IPS DF 6.9 (cell line): ENCODE measurements around the gene SRRM3.

Experiments used
- DNase-seq: peaks from one replicate; pipeline ENCODE4 v3.0.0-alpha.2; 2013; ENCODE audit warnings: low read depth, low spot score
- H3K27ac ChIP-seq: one replicate; pipeline ENCODE4 v1.5.1; 2013; ENCODE audit warnings: low read length, control low read depth
- H3K27me3 ChIP-seq: 2 replicates; pipeline ENCODE4 v1.6.1; 2013; ENCODE audit warnings: mild to moderate bottlenecking, low read length; ENCODE audit not compliant: control insufficient read depth, insufficient read depth
- H3K36me3 ChIP-seq: 2 replicates; pipeline ENCODE4 v1.6.1; 2013; ENCODE audit warnings: low read length; ENCODE audit not compliant: control insufficient read depth, insufficient read depth
- H3K4me1 ChIP-seq: 2 replicates; pipeline ENCODE4 v1.6.1; 2013; ENCODE audit warnings: low read length; ENCODE audit not compliant: control insufficient read depth, insufficient read depth
- H3K4me3 ChIP-seq: 2 replicates; pipeline ENCODE4 v1.5.1; 2013; ENCODE audit warnings: mild to moderate bottlenecking, low read length
- H3K9me3 ChIP-seq: 2 replicates; pipeline ENCODE4 v1.6.1; 2013; ENCODE audit warnings: low read length, inconsistent platforms; ENCODE audit not compliant: control insufficient read depth, insufficient read depth
- WGBS: extraction: QIAGEN DNeasy Blood & Tissue Kit; methylation state at CpG from one replicate; pipeline ENCODE4 v1.1.7; 2013; ENCODE audit warnings: mixed read lengths, missing lambda C conversion rate; ENCODE audit not compliant: insufficient read length, insufficient coverage; 5-methylcytosine and 5-hydroxymethylcytosine counted together

The SRRM3 gene

GRCh38 chr7:76315364-76315763, 113.7 kb downstream of the SRRM3 start:
- no CpG with 5 or more reads among the region's 5 CpGs for WGBS
- H3K4me1 ChIP-seq, result peaks cover 5% of the 10 kb centered on the region; the same call in 1 of the 2 replicates

GRCh38 chr7:76316984-76317781, 115.5 kb downstream of the SRRM3 start:
- Histone ChIP-seq H3K4me3 (no peak overlapping the region), H3K9me3 (no peaks in the 10 kb centered on the region), H3K4me1 (peaks cover 5% of the 10 kb centered on the region; the same call in 1 of the 2 replicates), H3K36me3 (no peaks in the 10 kb centered on the region), H3K27me3 (no peaks in the 10 kb centered on the region), H3K27ac (no peak overlapping the region)
- WGBS, result no CpG with 5 or more reads among the region's 14 CpGs
- DNase-seq, result no peak

More at GRCh38 chr7:76315364-76315763, 113.7 kb downstream of the SRRM3 start:
- H3K27me3 ChIP-seq, result no peaks in the 10 kb centered on the region
- H3K27ac ChIP-seq, result no peak overlapping the region
- no peaks in the 10 kb centered on the region for H3K9me3 ChIP-seq
- no peaks in the 10 kb centered on the region for H3K36me3 ChIP-seq
- no peak overlapping the region for H3K4me3 ChIP-seq
- DNase-seq, result no peak

- H3K27ac ChIP-seq, result no peak overlapping the region
- no peaks in the 10 kb centered on the region for H3K27me3 ChIP-seq
- peak overlapping the region; percentile 67; the same call in 1 of the 2 replicates for H3K4me3 ChIP-seq
- no peak for DNase-seq
- no peaks in the 10 kb centered on the region for H3K36me3 ChIP-seq
- WGBS, result no CpG with 5 or more reads among the region's 50 CpGs
- peaks cover 5% of the 10 kb centered on the region; the same call in 1 of the 2 replicates for H3K4me1 ChIP-seq
- H3K9me3 ChIP-seq, result no peaks in the 10 kb centered on the region
These were observed 116.2 kb downstream of the SRRM3 start for GRCh38 chr7:76317782-76318487.

- H3K9me3 ChIP-seq, result no peaks in the 10 kb centered on the region
- no peaks in the 10 kb centered on the region for H3K27me3 ChIP-seq
- H3K36me3 ChIP-seq, result no peaks in the 10 kb centered on the region
- H3K4me3 ChIP-seq, result peak overlapping the region; percentile 67; the same call in 1 of the 2 replicates
- no CpG with 5 or more reads among the region's 25 CpGs for WGBS
- peaks cover 5% of the 10 kb centered on the region; the same call in 1 of the 2 replicates for H3K4me1 ChIP-seq
- no peak for DNase-seq
- H3K27ac ChIP-seq, result no peak overlapping the region
These were observed 117.0 kb downstream of the SRRM3 start for GRCh38 chr7:76318488-76319353.

- Histone ChIP-seq H3K27me3 (no peaks in the 10 kb centered on the region), H3K4me3 (no peak overlapping the region), H3K27ac (no peak overlapping the region), H3K36me3 (peaks cover 22% of the 10 kb centered on the region), H3K4me1 (no peaks in the 10 kb centered on the region), H3K9me3 (no peaks in the 10 kb centered on the region)
- WGBS, result no CpG with 5 or more reads among the region's 11 CpGs
- no peak for DNase-seq
These were observed 123.4 kb downstream of the SRRM3 start for GRCh38 chr7:76325092-76325491.

GRCh38 chr7:76325811-76326210, 124.1 kb downstream of the SRRM3 start:
- no peak for DNase-seq
- H3K27me3 ChIP-seq, result no peaks in the 10 kb centered on the region
- peaks cover 22% of the 10 kb centered on the region for H3K36me3 ChIP-seq
- no peaks in the 10 kb centered on the region for H3K4me1 ChIP-seq
- no CpG with 5 or more reads among the region's 5 CpGs for WGBS
- H3K27ac ChIP-seq, result no peak overlapping the region
- H3K4me3 ChIP-seq, result no peak overlapping the region
- no peaks in the 10 kb centered on the region for H3K9me3 ChIP-seq

- H3K27me3 ChIP-seq, result no peaks in the 10 kb centered on the region
- WGBS, result no CpG with 5 or more reads among the region's 5 CpGs
- DNase-seq, result no peak
- peaks cover 22% of the 10 kb centered on the region for H3K36me3 ChIP-seq
- no peaks in the 10 kb centered on the region for H3K4me1 ChIP-seq
- H3K27ac ChIP-seq, result no peak overlapping the region
- no peaks in the 10 kb centered on the region for H3K9me3 ChIP-seq
- no peak overlapping the region for H3K4me3 ChIP-seq
These were observed 125.0 kb downstream of the SRRM3 start for GRCh38 chr7:76326646-76327233.

GRCh38 chr7:76327610-76328009, 125.9 kb downstream of the SRRM3 start:
- no CpG with 5 or more reads among the region's 7 CpGs for WGBS
- Histone ChIP-seq H3K36me3 (peaks cover 22% of the 10 kb centered on the region), H3K4me3 (no peak overlapping the region), H3K9me3 (no peaks in the 10 kb centered on the region), H3K27ac (no peak overlapping the region), H3K27me3 (no peaks in the 10 kb centered on the region), H3K4me1 (no peaks in the 10 kb centered on the region)
- DNase-seq, result no peak

- Histone ChIP-seq H3K9me3 (no peaks in the 10 kb centered on the region), H3K27me3 (no peaks in the 10 kb centered on the region), H3K4me3 (no peak overlapping the region), H3K4me1 (no peaks in the 10 kb centered on the region), H3K36me3 (peaks cover 22% of the 10 kb centered on the region), H3K27ac (no peak overlapping the region)
- DNase-seq, result no peak
- WGBS, result no CpG with 5 or more reads among the region's 15 CpGs
These were observed 126.7 kb downstream of the SRRM3 start for GRCh38 chr7:76328389-76328788.

GRCh38 chr7:76329479-76329878, 127.8 kb downstream of the SRRM3 start:
- H3K4me3 ChIP-seq, result no peak overlapping the region
- DNase-seq, result no peak
- H3K27me3 ChIP-seq, result no peaks in the 10 kb centered on the region
- H3K27ac ChIP-seq, result no peak overlapping the region
- H3K36me3 ChIP-seq, result peaks cover 22% of the 10 kb centered on the region
- no peaks in the 10 kb centered on the region for H3K4me1 ChIP-seq
- WGBS, result no CpG with 5 or more reads among the region's 29 CpGs
- no peaks in the 10 kb centered on the region for H3K9me3 ChIP-seq
